ENCODE data around the gene PRH2. TPM values are rescaled to one million over a fixed set of nuclear protein-coding genes. Genes with fewer than 3 reads are reported as not detected.

The PRH2 gene
- polyA plus RNA-seq, 1 donor (not counting 4 experiments of a cell fraction or from before 2014, with no cell fraction given) = 0.12 TPM

DNA sequence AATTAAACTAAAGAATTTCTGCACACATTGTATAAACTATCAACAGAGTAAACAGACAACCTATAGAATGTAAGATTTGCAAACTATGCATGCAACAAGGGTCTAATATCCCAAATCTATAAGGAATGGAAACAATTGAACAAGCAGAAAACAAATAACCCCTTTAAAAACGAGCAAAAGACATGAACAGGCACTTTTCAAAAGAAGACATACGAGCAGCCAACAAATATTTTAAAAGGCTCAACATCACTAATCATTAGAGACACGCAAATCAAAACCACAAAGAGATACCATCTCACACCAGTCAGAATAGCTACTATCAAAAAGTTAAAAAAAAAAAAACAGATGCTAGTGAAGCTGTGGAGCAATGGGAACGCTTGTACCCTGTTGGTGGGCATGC lies 24.4 kb upstream of the PRH2 start:
- H3K36me3 ChIP-seq (ENCODE audit: control insufficient read depth in 2 of 2, extremely low read depth in 1 of 2, insufficient read depth in 2 of 2, low read length in 2 of 2) = no peaks in the 10 kb centered on the region
- no peak for DNase-seq (ENCODE audit: low read depth, low spot score)
- H3K27me3 ChIP-seq (ENCODE audit: control insufficient read depth, extremely low read depth, insufficient read depth, low read length) = no peaks in the 10 kb centered on the region
- H3K4me3 ChIP-seq (ENCODE audit: control insufficient read depth in 2 of 3, extremely low read depth in 1 of 3, insufficient read depth in 2 of 3, low read depth in 1 of 3, low read length in 3 of 3) = no peak overlapping the region
- H4K20me1 ChIP-seq (ENCODE audit: control insufficient read depth, extremely low read depth, insufficient read depth, low read length) = no peaks in the 10 kb centered on the region
- TF ChIP-seq EZH2 (IDR thresholded peaks at IDR 0.05; ENCODE audit: low read length) = no peak
- TF ChIP-seq, protein P1, sequence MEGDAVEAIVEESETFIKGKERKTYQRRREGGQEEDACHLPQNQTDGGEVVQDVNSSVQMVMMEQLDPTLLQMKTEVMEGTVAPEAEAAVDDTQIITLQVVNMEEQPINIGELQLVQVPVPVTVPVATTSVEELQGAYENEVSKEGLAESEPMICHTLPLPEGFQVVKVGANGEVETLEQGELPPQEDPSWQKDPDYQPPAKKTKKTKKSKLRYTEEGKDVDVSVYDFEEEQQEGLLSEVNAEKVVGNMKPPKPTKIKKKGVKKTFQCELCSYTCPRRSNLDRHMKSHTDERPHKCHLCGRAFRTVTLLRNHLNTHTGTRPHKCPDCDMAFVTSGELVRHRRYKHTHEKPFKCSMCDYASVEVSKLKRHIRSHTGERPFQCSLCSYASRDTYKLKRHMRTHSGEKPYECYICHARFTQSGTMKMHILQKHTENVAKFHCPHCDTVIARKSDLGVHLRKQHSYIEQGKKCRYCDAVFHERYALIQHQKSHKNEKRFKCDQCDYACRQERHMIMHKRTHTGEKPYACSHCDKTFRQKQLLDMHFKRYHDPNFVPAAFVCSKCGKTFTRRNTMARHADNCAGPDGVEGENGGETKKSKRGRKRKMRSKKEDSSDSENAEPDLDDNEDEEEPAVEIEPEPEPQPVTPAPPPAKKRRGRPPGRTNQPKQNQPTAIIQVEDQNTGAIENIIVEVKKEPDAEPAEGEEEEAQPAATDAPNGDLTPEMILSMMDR (optimal IDR thresholded peaks at IDR 0.05 in 1 of 3, IDR thresholded peaks at IDR 0.05 in 1 of 3, conservative IDR thresholded peaks at IDR 0.05 in 1 of 3; ENCODE audit: extremely low read depth in 1 of 3, insufficient read depth in 2 of 3, low read length in 3 of 3) = no peak
- no peak overlapping the region for H2AFZ ChIP-seq (ENCODE audit: control insufficient read depth, low read length)
- H3K4me1 ChIP-seq (ENCODE audit: control insufficient read depth, extremely low read depth, insufficient read depth, low read length) = peaks cover 3% of the 10 kb centered on the region
- no peaks in the 10 kb centered on the region for H3K79me2 ChIP-seq (ENCODE audit: control insufficient read depth, insufficient read depth, low read length)
- no peak for FAIRE-seq
- H3K9ac ChIP-seq (ENCODE audit: control insufficient read depth, extremely low read depth, insufficient read depth, low read length) = no peak overlapping the region
- dilution Hi-C loops (cut with MboI; ENCODE audit: extremely low pct_ligation_motif_present, low sequenced_read_pairs) = no loop called here
- no peaks in the 10 kb centered on the region for H3K9me3 ChIP-seq (ENCODE audit: control insufficient read depth, low read depth, low read length)
- no peak overlapping the region for H3K4me2 ChIP-seq (ENCODE audit: control insufficient read depth, extremely low read depth, insufficient read depth, low read depth, low read length)
- H3K9me1 ChIP-seq (ENCODE audit: control insufficient read depth, extremely low read depth, insufficient read depth, low read length) = no peaks in the 10 kb centered on the region
- H3K27ac ChIP-seq (ENCODE audit: control insufficient read depth, insufficient read depth, low read length) = no peak overlapping the region

DNA sequence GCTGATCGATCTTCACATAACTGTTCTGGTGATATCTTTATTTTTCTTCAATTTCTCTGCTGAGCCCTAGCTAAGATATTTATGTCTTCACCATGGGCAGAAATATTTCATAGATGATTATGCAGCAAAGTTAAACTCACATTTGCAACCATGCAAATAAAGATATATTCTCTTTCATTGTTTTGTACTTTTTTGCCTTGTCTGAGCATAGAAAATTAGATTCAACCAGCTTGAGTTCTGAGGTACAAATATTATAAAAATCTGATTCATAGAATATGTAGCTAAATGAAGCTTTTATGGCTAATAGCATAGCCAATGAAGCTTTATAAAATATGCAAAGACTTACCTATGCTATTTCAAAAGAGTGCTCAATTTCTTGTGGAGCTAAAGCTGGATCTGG lies 19.6 kb upstream of the PRH2 start, which contains the start of gene TAS2R13:
TSS of gene TAS2R13 (minus strand) at position 101 of the 400 bp plus-strand sequence. CDS start 264 bp downstream, outside the sequence.
- Histone ChIP-seq H3K27ac (ENCODE audit: control insufficient read depth, insufficient read depth, low read length) (no peak within 1 kb of the TSS), H3K9ac (ENCODE audit: control insufficient read depth, extremely low read depth, insufficient read depth, low read length) (no peak within 1 kb of the TSS), H3K4me2 (ENCODE audit: control insufficient read depth, extremely low read depth, insufficient read depth, low read depth, low read length) (no peak within 1 kb of the TSS), H3K36me3 (ENCODE audit: control insufficient read depth in 2 of 2, extremely low read depth in 1 of 2, insufficient read depth in 2 of 2, low read length in 2 of 2) (no peaks in the 10 kb centered on the region), H3K79me2 (ENCODE audit: control insufficient read depth, insufficient read depth, low read length) (no peaks in the 10 kb centered on the region), H3K4me3 (ENCODE audit: control insufficient read depth in 2 of 3, extremely low read depth in 1 of 3, insufficient read depth in 2 of 3, low read depth in 1 of 3, low read length in 3 of 3) (no peak within 1 kb of the TSS), H4K20me1 (ENCODE audit: control insufficient read depth, extremely low read depth, insufficient read depth, low read length) (no peaks in the 10 kb centered on the region), H3K4me1 (ENCODE audit: control insufficient read depth, extremely low read depth, insufficient read depth, low read length) (no peaks in the 10 kb centered on the region), H3K9me1 (ENCODE audit: control insufficient read depth, extremely low read depth, insufficient read depth, low read length) (no peaks in the 10 kb centered on the region), H3K9me3 (ENCODE audit: control insufficient read depth, low read depth, low read length) (no peaks in the 10 kb centered on the region), H2AFZ (ENCODE audit: control insufficient read depth, low read length) (no peak within 1 kb of the TSS), H3K27me3 (ENCODE audit: control insufficient read depth, extremely low read depth, insufficient read depth, low read length) (no peaks in the 10 kb centered on the region)
- FAIRE-seq = no peak
- no peak for DNase-seq (ENCODE audit: low read depth, low spot score)
- dilution Hi-C loops (cut with MboI; ENCODE audit: extremely low pct_ligation_motif_present, low sequenced_read_pairs) = no loop called here
- TF ChIP-seq, protein P1 (optimal IDR thresholded peaks at IDR 0.05 in 1 of 3, IDR thresholded peaks at IDR 0.05 in 1 of 3, conservative IDR thresholded peaks at IDR 0.05 in 1 of 3; ENCODE audit: extremely low read depth in 1 of 3, insufficient read depth in 2 of 3, low read length in 3 of 3) = no peak
- no peak for TF ChIP-seq EZH2 (IDR thresholded peaks at IDR 0.05; ENCODE audit: low read length)
